Liver (tissue), 9 donors: ENCODE results near the gene GIPR. TPM values are rescaled to one million over a fixed set of nuclear protein-coding genes. Genes with fewer than 3 reads are reported as not detected.
"Not testable (repeated sequence)": the region's sequence is repeated elsewhere in the genome, so short reads cannot be mapped to it uniquely, and the experiment has no call there.

ENCODE experiments used
- DNase-seq: peaks from one replicate; pipeline ENCODE4 v3.0.0-alpha.2; 2017; ENCODE audit warnings: low spot score
- H3K27ac ChIP-seq, 2 donors: one replicate each; pipeline ENCODE4 v1.7.0; 2013; ENCODE audit warnings: inconsistent platforms in 2 of 2, low read length in 2 of 2, control low read depth in 1 of 2, low read depth in 1 of 2, mild to moderate bottlenecking in 1 of 2
- H3K27me3 ChIP-seq, 4 donors: one replicate each; pipeline versions ENCODE4 v1.6.1 to v1.7.0; 2013; ENCODE audit warnings: low read length in 3 of 4, inconsistent platforms in 1 of 4, mild to moderate bottlenecking in 1 of 4, moderate library complexity in 1 of 4; ENCODE audit not compliant: control insufficient read depth in 4 of 4, insufficient read depth in 4 of 4
- H3K36me3 ChIP-seq, 4 donors: one replicate each; pipeline versions ENCODE4 v1.6.1 to v1.7.0; 2013; ENCODE audit warnings: low read length in 3 of 4, mild to moderate bottlenecking in 3 of 4, low read depth in 1 of 4, moderate library complexity in 1 of 4; ENCODE audit not compliant: control insufficient read depth in 4 of 4, insufficient read depth in 3 of 4
- H3K4me1 ChIP-seq, 4 donors: one replicate each; pipeline versions ENCODE4 v1.6.1 to v1.7.0; 2013; ENCODE audit warnings: low read length in 3 of 4, mild to moderate bottlenecking in 3 of 4, moderate library complexity in 1 of 4; ENCODE audit not compliant: control insufficient read depth in 4 of 4, insufficient read depth in 4 of 4
- H3K4me3 ChIP-seq, 3 donors: one replicate each; pipeline versions ENCODE4 v1.6.1 to v1.7.0; 2013; ENCODE audit warnings: low read length in 3 of 3, control low read depth in 1 of 3, low read depth in 1 of 3, mild to moderate bottlenecking in 1 of 3
- H3K9ac ChIP-seq, 2 donors: one replicate each; pipeline ENCODE4 v1.7.0; 2013; ENCODE audit warnings: low read length in 2 of 2, mild to moderate bottlenecking in 2 of 2, moderate library complexity in 2 of 2, control low read depth in 1 of 2, low read depth in 1 of 2
- H3K9me3 ChIP-seq, 4 donors: one replicate each; pipeline versions ENCODE4 v1.6.1 to v1.7.0; 2013; ENCODE audit warnings: low read length in 3 of 4; ENCODE audit not compliant: control insufficient read depth in 4 of 4
- EGR1 ChIP-seq, 2 donors: IDR thresholded peaks; 2 replicates each; pipeline ENCODE4 v1.6.1; 2016 to 2018; ENCODE audit warnings: antibody characterized with exemption in 2 of 2, low read depth in 2 of 2
- FOXA1 ChIP-seq: IDR thresholded peaks from 2 replicates; pipeline ENCODE4 v1.6.1; 2016; ENCODE audit warnings: antibody characterized with exemption
- FOXA2 ChIP-seq: IDR thresholded peaks from 2 replicates; pipeline ENCODE4 v1.6.1; 2016; ENCODE audit warnings: antibody characterized with exemption
- GABPA ChIP-seq, 2 donors: IDR thresholded peaks in 1 of 2; conservative IDR thresholded peaks in 1 of 2; 2 replicates each; pipeline ENCODE4 v1.6.1; 2016; ENCODE audit warnings: antibody characterized with exemption in 2 of 2, mild to moderate bottlenecking in 1 of 2, moderate library complexity in 1 of 2
- HNF4A ChIP-seq, 2 donors: conservative IDR thresholded peaks; 2 replicates each; pipeline ENCODE4 v1.6.1; 2016; ENCODE audit warnings: antibody characterized with exemption in 2 of 2, mild to moderate bottlenecking in 2 of 2
- HNF4G ChIP-seq: IDR thresholded peaks from 2 replicates; pipeline ENCODE4 v1.6.1; 2016; ENCODE audit warnings: antibody characterized with exemption
- JUND ChIP-seq, 2 donors: IDR thresholded peaks; 2 replicates each; pipeline ENCODE4 v1.6.1; 2016; ENCODE audit warnings: antibody characterized with exemption in 2 of 2
- NR2F2 ChIP-seq: IDR thresholded peaks from 2 replicates; pipeline ENCODE4 v1.6.1; 2016; ENCODE audit warnings: antibody characterized with exemption
- RAD21 ChIP-seq, 2 donors: IDR thresholded peaks; 2 replicates each; pipeline ENCODE4 v1.6.1; 2016; ENCODE audit warnings: antibody characterized with exemption in 2 of 2, mild to moderate bottlenecking in 2 of 2
- RXRA ChIP-seq, 2 donors: IDR thresholded peaks; 2 replicates each; pipeline ENCODE4 v1.6.1; 2017 to 2018; ENCODE audit warnings: antibody characterized with exemption in 2 of 2, mild to moderate bottlenecking in 1 of 2
- SP1 ChIP-seq: IDR thresholded peaks from 2 replicates; pipeline ENCODE4 v1.6.1; 2018; ENCODE audit warnings: antibody characterized with exemption, mild to moderate bottlenecking
- TAF1 ChIP-seq: conservative IDR thresholded peaks from 2 replicates; pipeline ENCODE4 v1.6.1; 2016; ENCODE audit warnings: antibody characterized with exemption, mild to moderate bottlenecking
- WGBS: extraction: QIAGEN DNeasy Blood & Tissue Kit; methylation state at CpG from one replicate; pipeline ENCODE4 v1.1.7; 2013; 5-methylcytosine and 5-hydroxymethylcytosine counted together
- polyA plus RNA-seq, 2 donors: library from polyadenylated mRNA; stranded (reverse) in 1 of 2; unstranded in 1 of 2; fragments of 200-250 nt in 1 of 2; fragments of >200 nt in 1 of 2; fragmentation: Nextera tagmentation in 1 of 2; extraction: Ambion mirVana in 1 of 2; gene quantifications; one replicate each; pipeline versions ENCODE4 v1.2.1 to v1.2.3, GENCODE V29; 2013 to 2015
- total RNA-seq, 2 donors: library from RNA; depleted of rRNA; stranded (reverse); fragments of >200 nt; gene quantifications; one replicate each; pipeline ENCODE4 v1.2.3, GENCODE V29; 2014
- TF ChIP-seq, protein P1 (sequence below): IDR thresholded peaks from 2 replicates; pipeline ENCODE4 v1.6.1; 2016; ENCODE audit warnings: antibody characterized with exemption, mild to moderate bottlenecking
- TF ChIP-seq, protein P2 (sequence below): IDR thresholded peaks from 2 replicates; pipeline ENCODE4 v1.6.1; 2016; ENCODE audit warnings: antibody characterized with exemption
- TF ChIP-seq, protein P3 (sequence below): IDR thresholded peaks from 2 replicates; pipeline ENCODE4 v1.6.1; 2016; ENCODE audit warnings: antibody characterized with exemption
- donor health status: healthy.
- donor health status: healthy.
- donor health status: healthy.
- donor health status: healthy.
- donor health status: healthy.

GIPR gene
- total and polyA plus RNA-seq, 4 donors = 0.05 to 0.50 (median 0.07) TPM

DNA sequence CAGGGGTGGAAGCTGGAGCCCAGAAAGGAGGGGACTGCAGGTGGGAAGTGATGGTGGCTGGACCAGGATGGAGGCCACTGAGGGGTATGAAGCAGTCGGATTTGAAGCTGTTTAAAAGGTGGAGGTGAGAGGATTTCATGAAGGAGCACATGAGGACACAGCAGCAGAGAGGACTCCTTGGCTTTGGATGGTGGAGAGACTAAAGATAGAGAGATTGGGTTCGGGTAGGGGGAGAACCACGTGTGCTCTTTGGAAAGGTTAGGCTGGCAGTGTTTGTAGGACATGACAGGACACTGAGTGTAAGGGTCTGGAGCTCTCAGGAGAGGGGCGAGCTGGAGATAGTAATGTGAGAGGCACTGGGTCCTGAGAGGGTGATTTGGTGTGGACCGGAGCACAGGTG lies 14.9 kb downstream of the GIPR start:
- TF ChIP-seq, protein P1, sequence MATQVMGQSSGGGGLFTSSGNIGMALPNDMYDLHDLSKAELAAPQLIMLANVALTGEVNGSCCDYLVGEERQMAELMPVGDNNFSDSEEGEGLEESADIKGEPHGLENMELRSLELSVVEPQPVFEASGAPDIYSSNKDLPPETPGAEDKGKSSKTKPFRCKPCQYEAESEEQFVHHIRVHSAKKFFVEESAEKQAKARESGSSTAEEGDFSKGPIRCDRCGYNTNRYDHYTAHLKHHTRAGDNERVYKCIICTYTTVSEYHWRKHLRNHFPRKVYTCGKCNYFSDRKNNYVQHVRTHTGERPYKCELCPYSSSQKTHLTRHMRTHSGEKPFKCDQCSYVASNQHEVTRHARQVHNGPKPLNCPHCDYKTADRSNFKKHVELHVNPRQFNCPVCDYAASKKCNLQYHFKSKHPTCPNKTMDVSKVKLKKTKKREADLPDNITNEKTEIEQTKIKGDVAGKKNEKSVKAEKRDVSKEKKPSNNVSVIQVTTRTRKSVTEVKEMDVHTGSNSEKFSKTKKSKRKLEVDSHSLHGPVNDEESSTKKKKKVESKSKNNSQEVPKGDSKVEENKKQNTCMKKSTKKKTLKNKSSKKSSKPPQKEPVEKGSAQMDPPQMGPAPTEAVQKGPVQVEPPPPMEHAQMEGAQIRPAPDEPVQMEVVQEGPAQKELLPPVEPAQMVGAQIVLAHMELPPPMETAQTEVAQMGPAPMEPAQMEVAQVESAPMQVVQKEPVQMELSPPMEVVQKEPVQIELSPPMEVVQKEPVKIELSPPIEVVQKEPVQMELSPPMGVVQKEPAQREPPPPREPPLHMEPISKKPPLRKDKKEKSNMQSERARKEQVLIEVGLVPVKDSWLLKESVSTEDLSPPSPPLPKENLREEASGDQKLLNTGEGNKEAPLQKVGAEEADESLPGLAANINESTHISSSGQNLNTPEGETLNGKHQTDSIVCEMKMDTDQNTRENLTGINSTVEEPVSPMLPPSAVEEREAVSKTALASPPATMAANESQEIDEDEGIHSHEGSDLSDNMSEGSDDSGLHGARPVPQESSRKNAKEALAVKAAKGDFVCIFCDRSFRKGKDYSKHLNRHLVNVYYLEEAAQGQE = no peak
- TF ChIP-seq NR2F2 (no peak), TAF1 (no peak), HNF4G (no peak)
- 86% methylated on average over 5 of the region's 5 CpGs for WGBS
- peaks cover 0 to 29% (median 16%) of the 10 kb centered on the region in 4 donors for H3K36me3 ChIP-seq
- H3K9me3 ChIP-seq = no peaks in the 10 kb centered on the region
- no peak overlapping the region for H3K27ac ChIP-seq
- DNase-seq = no peak
- H3K27me3 ChIP-seq = peaks cover 0 to 2% (median 0%) of the 10 kb centered on the region in 4 donors
- no peak overlapping the region for H3K9ac ChIP-seq
- peaks cover 0 to 14% (median 6%) of the 10 kb centered on the region in 4 donors for H3K4me1 ChIP-seq
- no peak overlapping the region for H3K4me3 ChIP-seq

DNA sequence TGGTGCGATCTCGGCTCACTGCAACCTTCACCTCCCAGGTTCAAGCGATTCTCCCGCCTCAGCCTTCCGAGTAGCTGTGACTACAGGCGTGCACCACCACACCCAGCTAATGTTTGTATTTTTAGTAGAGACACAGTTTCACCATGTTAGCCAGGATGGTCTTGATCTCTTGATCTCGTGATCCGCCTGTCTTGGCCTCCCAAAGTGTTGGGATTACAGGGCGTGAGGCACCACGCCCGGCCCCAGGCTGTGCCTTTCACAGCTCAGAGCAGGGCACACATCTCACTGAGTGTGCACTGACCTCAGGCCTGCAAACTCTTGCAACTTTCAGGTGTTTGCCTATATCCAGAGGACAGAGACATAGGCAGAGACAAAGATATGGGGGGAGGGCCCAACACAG lies 17.0 kb downstream of the GIPR start:
- H3K9ac ChIP-seq, H3K27me3 ChIP-seq, H3K27ac ChIP-seq, DNase-seq, H3K9me3 ChIP-seq, H3K4me3 ChIP-seq: not testable (repeated sequence)
- WGBS = 96% methylated on average over 11 of the region's 11 CpGs
- Histone ChIP-seq H3K4me1 (peaks cover 0 to 12% (median 5%) of the 10 kb centered on the region in 4 donors), H3K36me3 (peaks cover 0 to 36% (median 20%) of the 10 kb centered on the region in 4 donors)

DNA sequence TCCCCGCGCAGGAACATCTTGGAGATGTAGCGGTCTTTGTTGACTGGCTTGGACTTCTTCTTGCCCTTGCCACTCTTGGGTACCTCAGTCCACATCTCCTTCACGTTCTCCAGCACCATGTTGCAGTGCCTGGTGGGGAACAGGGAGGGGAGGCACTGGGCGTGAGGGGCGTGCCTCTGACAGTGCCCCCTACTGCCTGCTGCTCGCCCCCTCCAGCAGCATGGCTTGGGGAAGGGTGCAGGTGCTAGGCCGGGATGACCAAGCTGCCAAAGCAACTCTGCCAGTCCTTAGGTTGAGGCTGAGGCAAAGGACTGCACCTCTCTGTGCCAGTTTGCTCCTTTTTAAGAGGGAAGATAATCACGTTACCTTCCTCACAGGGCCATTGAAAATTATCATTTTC lies 19.6 kb downstream of the GIPR start:
- 95% methylated on average over 9 of the region's 9 CpGs for WGBS
- peaks cover 0 to 5% (median 2%) of the 10 kb centered on the region in 4 donors for H3K4me1 ChIP-seq
- H3K27me3 ChIP-seq = no peaks in the 10 kb centered on the region
- H3K36me3 ChIP-seq = peaks cover 0 to 36% (median 20%) of the 10 kb centered on the region in 4 donors
- no peak overlapping the region for H3K9ac ChIP-seq
- no peak for DNase-seq
- H3K9me3 ChIP-seq = no peaks in the 10 kb centered on the region
- TF ChIP-seq FOXA1 (no peak), SP1 (no peak), TAF1 (no peak), RXRA (IDR thresholded peaks at IDR 0.05) (no peak), HNF4G (no peak), GABPA (IDR thresholded peaks at IDR 0.05 in 1 of 2, conservative IDR thresholded peaks at IDR 0.05 in 1 of 2) (no peak), HNF4A (conservative IDR thresholded peaks at IDR 0.05) (no peak), EGR1 (IDR thresholded peaks at IDR 0.05; ENCODE audit: low read depth in 2 of 2) (no peak), JUND (IDR thresholded peaks at IDR 0.05) (no peak), RAD21 (IDR thresholded peaks at IDR 0.05) (no peak), FOXA2 (no peak), NR2F2 (no peak)
- TF ChIP-seq, protein P2, sequence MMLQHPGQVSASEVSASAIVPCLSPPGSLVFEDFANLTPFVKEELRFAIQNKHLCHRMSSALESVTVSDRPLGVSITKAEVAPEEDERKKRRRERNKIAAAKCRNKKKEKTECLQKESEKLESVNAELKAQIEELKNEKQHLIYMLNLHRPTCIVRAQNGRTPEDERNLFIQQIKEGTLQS = no peak
- TF ChIP-seq, protein P1 = no peak
- TF ChIP-seq, protein P3, sequence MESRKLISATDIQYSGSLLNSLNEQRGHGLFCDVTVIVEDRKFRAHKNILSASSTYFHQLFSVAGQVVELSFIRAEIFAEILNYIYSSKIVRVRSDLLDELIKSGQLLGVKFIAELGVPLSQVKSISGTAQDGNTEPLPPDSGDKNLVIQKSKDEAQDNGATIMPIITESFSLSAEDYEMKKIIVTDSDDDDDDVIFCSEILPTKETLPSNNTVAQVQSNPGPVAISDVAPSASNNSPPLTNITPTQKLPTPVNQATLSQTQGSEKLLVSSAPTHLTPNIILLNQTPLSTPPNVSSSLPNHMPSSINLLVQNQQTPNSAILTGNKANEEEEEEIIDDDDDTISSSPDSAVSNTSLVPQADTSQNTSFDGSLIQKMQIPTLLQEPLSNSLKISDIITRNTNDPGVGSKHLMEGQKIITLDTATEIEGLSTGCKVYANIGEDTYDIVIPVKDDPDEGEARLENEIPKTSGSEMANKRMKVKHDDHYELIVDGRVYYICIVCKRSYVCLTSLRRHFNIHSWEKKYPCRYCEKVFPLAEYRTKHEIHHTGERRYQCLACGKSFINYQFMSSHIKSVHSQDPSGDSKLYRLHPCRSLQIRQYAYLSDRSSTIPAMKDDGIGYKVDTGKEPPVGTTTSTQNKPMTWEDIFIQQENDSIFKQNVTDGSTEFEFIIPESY = no peak
- H3K4me3 ChIP-seq = no peak overlapping the region
- H3K27ac ChIP-seq = no peak overlapping the region
